ENCODE measurements around the gene MADD.
A peak's percentile ranks its signal among the peaks of the same experiment; 100 is the strongest.

MADD gene

GRCh38 chr11:47269829-47270305, at the start of gene MADD:
Gene MADD (plus strand): TSS chr11:47270133.
- DNase-seq (ENCODE audit: low read depth), result peak; percentile 87

GRCh38 chr11:47220401-47220821, 49.5 kb upstream of the MADD start:
- DNase-seq (ENCODE audit: low read depth), result no peak

GRCh38 chr11:47222696-47223095, 47.2 kb upstream of the MADD start:
- no peak for DNase-seq (ENCODE audit: low read depth)

GRCh38 chr11:47225552-47226400, 44.2 kb upstream of the MADD start:
- DNase-seq (ENCODE audit: low read depth), result no peak

- DNase-seq (ENCODE audit: low read depth), result no peak
These were observed 40.8 kb upstream of the MADD start for GRCh38 chr11:47229161-47229560.

- DNase-seq (ENCODE audit: low read depth), result no peak
These were observed 36.9 kb upstream of the MADD start for GRCh38 chr11:47233051-47233450.

DNA sequence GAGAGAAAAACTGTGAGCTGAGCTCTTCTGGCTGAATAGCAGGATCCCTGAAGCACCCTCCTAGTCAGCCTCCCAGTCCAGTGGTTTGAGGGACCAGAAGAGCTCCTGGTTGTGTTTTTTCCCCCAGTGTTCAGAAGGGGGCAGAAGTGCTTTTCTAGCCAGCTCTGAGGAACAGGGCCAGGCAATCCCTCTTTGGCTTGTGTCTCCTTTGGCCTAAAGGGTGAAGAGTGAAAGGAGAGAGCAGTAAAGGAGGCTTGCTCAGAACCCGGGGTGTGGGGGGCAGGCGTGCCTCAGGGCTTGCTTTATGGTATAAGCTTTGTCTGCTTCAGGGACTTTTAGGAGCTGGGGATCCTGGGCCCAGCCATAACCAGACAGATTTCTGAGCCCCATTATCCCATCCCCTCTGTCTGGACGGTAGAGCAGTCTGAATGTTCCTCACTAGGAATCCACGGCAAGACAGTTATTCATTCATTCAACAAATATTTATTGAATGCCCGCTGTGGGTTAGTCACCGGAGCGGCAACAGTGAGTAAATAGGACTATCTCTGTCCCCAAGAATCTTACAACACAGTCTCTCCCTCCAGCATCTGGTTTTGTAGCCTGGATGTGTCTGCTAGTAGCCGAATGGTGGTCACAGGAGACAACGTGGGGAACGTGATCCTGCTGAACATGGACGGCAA, 35.8 kb upstream of the MADD start:
- DNase-seq (ENCODE audit: low read depth), result no peak

GRCh38 chr11:47234669-47235100, 35.2 kb upstream of the MADD start:
- peak; percentile 19 for DNase-seq (ENCODE audit: low read depth)

DNA sequence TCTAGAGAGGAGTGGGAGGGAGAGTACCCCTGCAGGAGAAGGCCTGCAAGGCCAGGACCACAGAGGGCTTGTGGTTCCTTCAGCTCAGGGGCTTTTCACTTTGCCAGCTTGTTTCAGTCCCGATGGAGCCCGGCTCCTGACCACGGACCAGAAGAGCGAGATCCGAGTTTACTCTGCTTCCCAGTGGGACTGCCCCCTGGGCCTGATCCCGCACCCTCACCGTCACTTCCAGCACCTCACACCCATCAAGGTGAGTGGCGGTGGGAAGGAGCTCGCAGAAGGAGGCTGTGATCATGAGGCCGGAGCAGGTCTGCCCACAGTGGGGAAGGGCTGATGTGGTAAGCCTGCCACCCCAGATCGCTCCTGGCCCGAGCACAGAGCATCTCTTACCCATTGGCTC, 34.8 kb upstream of the MADD start:
- no peak for DNase-seq (ENCODE audit: low read depth)

DNA sequence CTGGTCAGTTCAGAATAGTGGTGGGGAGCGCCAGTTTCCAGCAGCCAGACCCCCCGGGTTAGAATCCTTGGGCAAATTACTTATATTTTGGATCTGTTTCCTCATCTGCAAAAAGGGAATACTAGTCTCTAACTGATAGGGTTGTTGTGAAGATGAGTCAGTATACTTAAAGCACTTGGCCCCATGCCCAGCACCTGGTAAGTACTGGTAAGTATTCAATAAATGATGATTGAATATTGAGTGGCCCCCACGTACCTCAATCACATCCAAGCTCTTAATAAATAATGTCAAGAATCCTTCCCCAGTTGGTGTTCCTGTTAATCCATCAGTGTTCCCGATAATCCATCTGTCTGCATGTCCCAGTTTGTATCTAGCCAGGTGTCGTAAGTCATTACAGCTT, 33.5 kb upstream of the MADD start:
- DNase-seq (ENCODE audit: low read depth), result no peak

DNA sequence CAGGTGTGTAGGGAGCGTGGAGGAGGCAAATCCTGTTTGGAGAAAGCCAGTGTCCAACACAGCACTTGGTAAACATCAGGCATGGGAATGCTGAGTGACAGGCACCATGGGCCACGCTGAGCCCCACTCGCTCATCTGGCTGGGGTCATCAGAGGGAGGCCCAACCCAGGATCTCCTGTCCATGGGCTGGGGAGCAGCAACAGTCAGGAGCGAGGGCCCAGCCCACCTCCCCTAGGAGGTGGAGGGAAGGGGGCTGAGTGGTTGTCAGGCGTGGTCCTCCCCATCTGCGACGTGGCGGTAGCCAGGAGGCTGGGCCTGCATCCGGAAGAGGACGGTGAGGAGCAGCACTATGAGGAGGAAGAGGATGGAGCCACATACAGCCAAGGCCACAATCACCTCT, 30.1 kb upstream of the MADD start:
- no peak for DNase-seq (ENCODE audit: low read depth)

- no peak for DNase-seq (ENCODE audit: low read depth)
These were observed 28.1 kb upstream of the MADD start for GRCh38 chr11:47241841-47242301.

DNA sequence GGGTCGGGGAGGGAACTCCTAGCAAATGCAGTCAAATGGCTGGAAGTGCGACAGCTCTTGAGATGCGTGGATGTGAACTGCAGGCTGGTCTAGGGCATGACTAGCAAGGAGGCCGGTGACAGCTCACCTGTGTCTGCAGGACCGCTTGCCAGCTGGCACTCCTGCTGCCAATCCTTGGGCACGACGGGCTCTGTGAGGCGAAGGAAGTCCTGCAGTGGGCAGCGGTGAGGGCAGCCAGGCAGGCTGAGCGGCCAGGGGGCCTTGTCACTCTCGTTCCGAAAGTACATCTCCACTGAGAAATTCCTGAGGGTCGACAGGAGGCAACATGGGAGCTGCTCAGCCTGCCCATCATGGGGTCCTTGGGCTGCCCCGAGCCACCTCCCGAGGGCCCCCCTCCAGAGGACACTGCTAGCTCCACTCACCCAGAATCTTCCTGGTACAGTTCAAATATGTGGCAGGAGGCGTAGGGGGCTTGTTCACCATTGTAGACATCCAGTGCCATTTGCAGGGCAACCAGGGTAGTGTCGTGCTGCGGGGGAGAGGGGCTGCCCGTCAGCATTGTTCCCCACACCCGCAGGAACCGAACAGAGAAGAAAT, 27.2 kb upstream of the MADD start:
- no peak for DNase-seq (ENCODE audit: low read depth)

DNA sequence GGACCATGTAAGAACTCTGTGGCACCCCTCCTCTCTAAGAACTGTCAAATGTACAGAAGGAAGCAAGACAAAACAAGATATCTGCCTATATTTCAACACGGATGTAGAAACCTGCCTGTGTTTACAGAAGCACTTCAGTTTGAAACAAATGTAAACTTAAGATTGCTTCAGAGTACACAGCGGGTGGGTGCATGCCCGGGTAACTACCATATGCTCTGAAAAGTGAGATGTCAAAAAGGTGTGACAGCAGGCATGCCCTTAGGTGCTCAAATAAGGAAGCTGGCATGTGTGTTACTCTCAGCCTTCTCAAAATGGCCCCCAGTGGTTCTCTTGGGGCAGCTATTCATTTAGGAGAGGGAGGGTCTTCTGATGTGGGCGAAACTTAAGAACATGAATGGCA, 26.5 kb upstream of the MADD start:
- DNase-seq (ENCODE audit: low read depth), result no peak

- no peak for DNase-seq (ENCODE audit: low read depth)
These were observed 25.2 kb upstream of the MADD start for GRCh38 chr11:47244448-47245350.

- DNase-seq (ENCODE audit: low read depth), result no peak
These were observed 24.1 kb upstream of the MADD start for GRCh38 chr11:47245611-47246357.

GRCh38 chr11:47247502-47247901, 22.4 kb upstream of the MADD start:
- DNase-seq (ENCODE audit: low read depth), result no peak

DNA sequence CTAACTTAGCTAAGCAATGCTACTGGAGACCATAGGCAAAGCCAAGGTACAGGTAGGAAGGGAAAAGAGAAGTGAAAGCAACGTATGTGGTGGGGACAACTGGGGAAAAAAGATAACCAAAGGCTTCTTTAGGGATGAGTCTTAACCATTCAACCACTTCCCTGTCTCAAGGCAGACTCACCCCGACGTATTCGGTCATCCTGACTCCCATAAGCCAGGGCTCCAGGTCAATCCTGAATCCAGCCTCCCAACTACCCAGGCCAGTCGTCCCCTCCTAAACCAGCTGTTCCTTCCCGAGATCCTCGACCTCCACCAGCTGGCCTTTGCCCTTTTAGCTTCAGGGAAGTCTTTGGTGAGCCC, 21.6 kb upstream of the MADD start:
- no peak for DNase-seq (ENCODE audit: low read depth)

DNA sequence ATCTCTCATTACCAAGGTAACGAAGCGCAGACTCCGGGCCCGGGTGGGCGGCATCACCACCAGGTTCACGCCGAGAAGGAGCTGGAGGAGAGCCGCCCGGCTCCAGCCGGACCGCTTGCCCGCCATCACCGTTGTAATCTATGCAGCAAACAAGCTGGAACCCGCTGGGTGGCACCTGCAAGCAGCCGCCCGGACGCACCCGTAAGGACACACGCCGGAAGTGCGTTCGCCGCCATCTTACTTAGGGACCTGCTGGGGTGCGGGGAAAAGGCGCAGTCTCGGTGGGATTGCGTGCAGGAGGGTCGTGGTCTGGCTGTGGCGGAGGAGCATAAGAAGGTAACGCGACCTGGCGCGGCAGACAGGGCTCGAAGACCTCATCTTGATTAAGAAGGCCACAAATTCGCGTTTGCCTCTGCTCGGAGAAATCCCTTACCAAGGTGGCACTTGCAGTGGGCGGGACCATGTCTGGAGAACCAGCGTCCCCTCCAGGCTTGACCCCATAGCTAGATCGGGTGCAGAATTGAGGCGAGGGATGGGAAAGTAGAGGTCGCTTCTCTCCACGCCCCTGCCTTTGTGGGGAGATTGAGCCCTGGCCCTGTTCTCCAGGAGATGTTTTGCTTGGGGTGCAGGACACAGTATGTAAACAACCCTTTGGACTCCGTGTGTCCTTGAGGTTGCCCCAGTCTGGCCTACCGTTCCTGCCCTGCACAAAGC, 21.1 kb upstream of the MADD start, which contains the start of gene ACP2:
Gene ACP2, minus strand, starts transcription at position 151 of the 714 bp plus-strand sequence. Its CDS starts 25 bp downstream, at position 126.
- peak; percentile 76 for DNase-seq (ENCODE audit: low read depth)

- no peak for DNase-seq (ENCODE audit: low read depth)
These were observed 20.6 kb upstream of the MADD start for GRCh38 chr11:47249378-47249715.

Data from stimulated activated CD4-positive, alpha-beta T cell treated with anti-CD3 and anti-CD28 coated beads, Interleukin-2, amount 100 ng/mL, for 4 hours (primary cell).